SK-N-SH (cell line): ENCODE data around the gene CTLA4.

ENCODE experiments used
- CTCF ChIP-seq: fragments of 200-600 bp; sonication (generic); IDR thresholded peaks from 2 replicates; pipeline ENCODE4 v1.6.1; 2017; ENCODE audit warnings: antibody characterized with exemption, mild to moderate bottlenecking, moderate library complexity
- ELF1 ChIP-seq: IDR thresholded peaks from 2 replicates; pipeline ENCODE4 v1.4.0; 2012
- MAX ChIP-seq: IDR thresholded peaks from 2 replicates; pipeline ENCODE4 v1.4.0; 2012; ENCODE audit warnings: low read depth
- RAD21 ChIP-seq: IDR thresholded peaks from 2 replicates; pipeline ENCODE4 v1.6.1; 2012; ENCODE audit warnings: mild to moderate bottlenecking, low read length

GRCh38 chr2:203858176-203858575 is 9.4 kb upstream of the CTLA4 start:
- TF ChIP-seq MAX (no peak), ELF1 (no peak), RAD21 (no peak), CTCF (no peak)
